ENCODE data around the gene ARSG. TPM values are rescaled to one million over a fixed set of nuclear protein-coding genes. Genes with fewer than 3 reads are reported as not detected.

Gene ARSG
- total and polyA plus RNA-seq, 2 of the 4 experiments (the other 2 are of a cell fraction), result 2.9 to 3.0 TPM

DNA sequence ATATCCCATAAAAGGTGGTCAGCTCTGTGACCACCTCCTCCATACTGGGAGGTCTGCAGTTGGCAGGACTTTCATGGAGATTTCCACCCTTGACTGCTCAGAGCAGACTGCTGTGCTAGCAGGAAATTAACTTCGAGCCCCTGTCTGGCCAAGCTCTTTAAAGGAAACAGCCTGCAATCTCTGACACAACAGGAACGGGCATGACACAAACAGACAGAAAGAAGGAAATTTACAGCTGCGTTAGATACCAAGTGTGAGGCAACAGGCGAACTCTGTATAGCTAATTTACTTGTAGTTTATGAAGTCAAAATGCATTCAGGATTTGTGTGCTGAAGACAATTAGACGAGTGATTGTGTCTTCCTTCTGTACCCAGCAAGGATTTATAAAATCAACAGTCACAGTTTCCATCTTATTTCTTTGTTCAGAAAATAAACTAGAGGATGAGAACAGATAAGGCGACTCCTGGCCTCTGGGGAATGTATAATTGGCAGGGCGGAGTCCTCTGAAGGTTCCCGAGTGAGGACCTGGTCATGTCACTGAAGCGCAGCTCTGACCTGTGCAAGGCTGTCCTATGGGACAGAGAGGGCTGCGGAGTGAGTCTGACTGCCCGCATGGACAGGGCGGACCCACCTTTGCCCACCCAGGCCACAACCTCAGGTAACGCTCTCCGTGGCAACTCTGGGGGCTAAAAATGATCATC lies 149.9 kb downstream of the ARSG start:
- Histone ChIP-seq H3K27me3 (ENCODE audit: control insufficient read depth, insufficient read depth, low read length) (no peaks in the 10 kb centered on the region), H3K14ac (replicated peaks; ENCODE audit: low read depth, low read length) (no peak overlapping the region), H3K4me1 (ENCODE audit: control insufficient read depth, insufficient read depth, low read length) (peaks cover 8% of the 10 kb centered on the region), H3K79me1 (ENCODE audit: low read depth in 1 of 2, low read length in 2 of 2) (peaks cover 0 to 16% of the 10 kb centered on the region in 2 experiments; a peak in 3 of 4 replicates), H4K91ac (ENCODE audit: insufficient read depth, low read depth, low read length) (no peak overlapping the region), H2AFZ (replicated peaks; ENCODE audit: low read length, poor library complexity) (no peak overlapping the region), H2AK9ac (replicated peaks; ENCODE audit: low read depth, low read length, poor library complexity) (no peak overlapping the region), H4K8ac (ENCODE audit: low read depth in 2 of 2, low read length in 2 of 2) (no peak overlapping the region), H3K18ac (ENCODE audit: low read depth, low read length) (no peak overlapping the region), H3K9me3 (ENCODE audit: control insufficient read depth, insufficient read depth, low read length) (no peaks in the 10 kb centered on the region), H2BK20ac (ENCODE audit: low read depth, low read length) (no peak overlapping the region), H3K36me3 (ENCODE audit: control insufficient read depth, insufficient read depth, low read length) (peaks cover 30% of the 10 kb centered on the region), H3K9ac (ENCODE audit: low read depth, low read length) (no peak overlapping the region), H3K9me1 (ENCODE audit: insufficient read depth, low read length) (peaks cover 4% of the 10 kb centered on the region; the same call in 1 of the 2 replicates), H2BK120ac (ENCODE audit: low read depth, low read length) (no peak overlapping the region), H3K4me2 (ENCODE audit: low read depth, low read length) (no peak overlapping the region), H4K5ac (ENCODE audit: low read depth, low read length) (no peak overlapping the region), H2BK15ac (ENCODE audit: low read depth, low read length) (no peak overlapping the region), H3K56ac (ENCODE audit: extremely low read depth, insufficient read depth, low read length) (no peak overlapping the region), H3K4me3 (ENCODE audit: insufficient read depth, low read depth, low read length) (no peak overlapping the region), H3K27ac (ENCODE audit: insufficient read depth, low read length) (no peak overlapping the region), H3K23ac (ENCODE audit: low read depth, low read length) (no peak overlapping the region), H2AK5ac (ENCODE audit: low read depth, low read length) (no peak overlapping the region), H3K4ac (ENCODE audit: low read depth, low read length) (no peak overlapping the region), H4K20me1 (ENCODE audit: insufficient read depth, low read length) (peaks cover under 1% of the 10 kb centered on the region; the same call in 1 of the 2 replicates), H2BK5ac (ENCODE audit: low read depth, low read length, poor library complexity, severe bottlenecking) (no peak overlapping the region)
- POLR2A ChIA-PET (ENCODE audit: unreplicated experiment), result interaction anchor here (0.7 kb wide), 1 partner anchor 485 kb away, joined by 3 read pairs; no protein-coding TSS in a partner anchor
- 100% methylated on average over 1 of the region's 14 CpGs; no CpG with 5 or more reads in 1 of the 2 experiments for WGBS, 2 experiments (ENCODE audit: extremely low coverage in 2 of 2, insufficient read length in 1 of 2)
- DNase-seq, result peak; percentile 7
- dilution Hi-C loops (cut with HindIII; ENCODE audit: low sequenced_read_pairs, unreplicated experiment) (no loop called here), in situ Hi-C loops (cut with MboI; ENCODE audit: low sequenced_read_pairs) (no loop called here), intact Hi-C loops (cut with micrococcal nuclease) (no loop called here)
- TF ChIP-seq RCOR1 (IDR thresholded peaks at IDR 0.05; ENCODE audit: insufficient replicate concordance, low read length) (no peak), RFX5 (IDR thresholded peaks at IDR 0.05; ENCODE audit: low read depth, low read length) (no peak), SMC3 (IDR thresholded peaks at IDR 0.05; ENCODE audit: low read depth, low read length) (no peak), POLR2A (IDR thresholded peaks at IDR 0.05; ENCODE audit: low read depth, low read length) (no peak), FOS (IDR thresholded peaks at IDR 0.05; ENCODE audit: low read depth, low read length) (no peak), MAFK (IDR thresholded peaks at IDR 0.05; ENCODE audit: low read depth, low read length) (no peak), MXI1 (IDR thresholded peaks at IDR 0.05; ENCODE audit: borderline replicate concordance, low read depth, low read length) (no peak), BHLHE40 (IDR thresholded peaks at IDR 0.05; ENCODE audit: low read depth, low read length) (no peak), NFE2L2 (IDR thresholded peaks at IDR 0.05; ENCODE audit: low read depth, low read length) (no peak)
- TF ChIP-seq, protein P1, sequence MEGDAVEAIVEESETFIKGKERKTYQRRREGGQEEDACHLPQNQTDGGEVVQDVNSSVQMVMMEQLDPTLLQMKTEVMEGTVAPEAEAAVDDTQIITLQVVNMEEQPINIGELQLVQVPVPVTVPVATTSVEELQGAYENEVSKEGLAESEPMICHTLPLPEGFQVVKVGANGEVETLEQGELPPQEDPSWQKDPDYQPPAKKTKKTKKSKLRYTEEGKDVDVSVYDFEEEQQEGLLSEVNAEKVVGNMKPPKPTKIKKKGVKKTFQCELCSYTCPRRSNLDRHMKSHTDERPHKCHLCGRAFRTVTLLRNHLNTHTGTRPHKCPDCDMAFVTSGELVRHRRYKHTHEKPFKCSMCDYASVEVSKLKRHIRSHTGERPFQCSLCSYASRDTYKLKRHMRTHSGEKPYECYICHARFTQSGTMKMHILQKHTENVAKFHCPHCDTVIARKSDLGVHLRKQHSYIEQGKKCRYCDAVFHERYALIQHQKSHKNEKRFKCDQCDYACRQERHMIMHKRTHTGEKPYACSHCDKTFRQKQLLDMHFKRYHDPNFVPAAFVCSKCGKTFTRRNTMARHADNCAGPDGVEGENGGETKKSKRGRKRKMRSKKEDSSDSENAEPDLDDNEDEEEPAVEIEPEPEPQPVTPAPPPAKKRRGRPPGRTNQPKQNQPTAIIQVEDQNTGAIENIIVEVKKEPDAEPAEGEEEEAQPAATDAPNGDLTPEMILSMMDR (conservative IDR thresholded peaks at IDR 0.05; ENCODE audit: low read depth, low read length), result no peak
- TF ChIP-seq, protein P2, sequence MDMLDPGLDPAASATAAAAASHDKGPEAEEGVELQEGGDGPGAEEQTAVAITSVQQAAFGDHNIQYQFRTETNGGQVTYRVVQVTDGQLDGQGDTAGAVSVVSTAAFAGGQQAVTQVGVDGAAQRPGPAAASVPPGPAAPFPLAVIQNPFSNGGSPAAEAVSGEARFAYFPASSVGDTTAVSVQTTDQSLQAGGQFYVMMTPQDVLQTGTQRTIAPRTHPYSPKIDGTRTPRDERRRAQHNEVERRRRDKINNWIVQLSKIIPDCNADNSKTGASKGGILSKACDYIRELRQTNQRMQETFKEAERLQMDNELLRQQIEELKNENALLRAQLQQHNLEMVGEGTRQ (IDR thresholded peaks at IDR 0.05; ENCODE audit: low read depth, low read length), result no peak
- CTCF ChIA-PET, result no interaction called here
- BruUV-seq (replicated peaks), result no TSS peak
- no peak for ATAC-seq (ENCODE audit: low read depth)

Data from IMR-90 (cell line).